ENCODE data around the gene TMEM132A.
A peak's percentile ranks its signal among the peaks of the same experiment; 100 is the strongest.

The TMEM132A gene

GRCh38 chr11:60941371-60942119 is 17.3 kb downstream of the TMEM132A start:
- H3K4me3 ChIP-seq (ENCODE audit: low read length) = no peak overlapping the region
- TF ChIP-seq CTCF (IDR thresholded peaks at IDR 0.05; ENCODE audit: insufficient read depth, low read depth, low read length, missing control alignments) = no peak
- DNase-seq (ENCODE audit: low read depth) = peak; percentile 31

GRCh38 chr11:60942219-60942618 is 18.0 kb downstream of the TMEM132A start:
- no peak overlapping the region for H3K4me3 ChIP-seq (ENCODE audit: low read length)
- TF ChIP-seq CTCF (IDR thresholded peaks at IDR 0.05; ENCODE audit: insufficient read depth, low read depth, low read length, missing control alignments) = no peak
- DNase-seq (ENCODE audit: low read depth) = peak; percentile 51

- H3K4me3 ChIP-seq (ENCODE audit: low read length) = no peak overlapping the region
- TF ChIP-seq CTCF (IDR thresholded peaks at IDR 0.05; ENCODE audit: insufficient read depth, low read depth, low read length, missing control alignments) = no peak
- peak; percentile 97 for DNase-seq (ENCODE audit: low read depth)
These were observed 18.8 kb downstream of the TMEM132A start for GRCh38 chr11:60942970-60943565.

- H3K4me3 ChIP-seq (ENCODE audit: low read length) = no peak overlapping the region
- TF ChIP-seq CTCF (IDR thresholded peaks at IDR 0.05; ENCODE audit: insufficient read depth, low read depth, low read length, missing control alignments) = peak; percentile 45
- DNase-seq (ENCODE audit: low read depth) = no peak
These were observed 20.4 kb downstream of the TMEM132A start for GRCh38 chr11:60944490-60945294.

GRCh38 chr11:60945295-60945667 is 21.0 kb downstream of the TMEM132A start:
- TF ChIP-seq CTCF (IDR thresholded peaks at IDR 0.05; ENCODE audit: insufficient read depth, low read depth, low read length, missing control alignments) = no peak
- H3K4me3 ChIP-seq (ENCODE audit: low read length) = no peak overlapping the region
- DNase-seq (ENCODE audit: low read depth) = no peak

GRCh38 chr11:60946601-60947264 is 22.5 kb downstream of the TMEM132A start:
- no peak for DNase-seq (ENCODE audit: low read depth)
- no peak for TF ChIP-seq CTCF (IDR thresholded peaks at IDR 0.05; ENCODE audit: insufficient read depth, low read depth, low read length, missing control alignments)
- H3K4me3 ChIP-seq (ENCODE audit: low read length) = no peak overlapping the region

Data from epithelial cell of esophagus (primary cell).